ENCODE results near the gene ST6GALNAC5.

- TF ChIP-seq CTCF (IDR thresholded peaks at IDR 0.05): no peak
- TF ChIP-seq POLR2A (IDR thresholded peaks at IDR 0.05): no peak
Measured at GRCh38 chr1:76840278-76840677, 27.0 kb upstream of the ST6GALNAC5 start.

Data from Peyer's patch (tissue), 4 donors.